ENCODE results near the gene AP5M1. TPM values are rescaled to one million over a fixed set of nuclear protein-coding genes. Genes with fewer than 3 reads are reported as not detected.
"Not testable (repeated sequence)": the region's sequence is repeated elsewhere in the genome, so short reads cannot be mapped to it uniquely, and the experiment has no call there.

Gene AP5M1
- total RNA-seq, 2 experiments from 2014 or later, result 38.5 to 49.6 TPM

- Mint-ChIP-seq H3K27me3 (peaks cover 1% of the 10 kb centered on the region), H3K27ac (no peak overlapping the region), H3K36me3 (no peaks in the 10 kb centered on the region), H3K4me3 (no peak overlapping the region), H3K9me3 (ENCODE audit: low read depth) (no peaks in the 10 kb centered on the region), H3K4me1 (no peaks in the 10 kb centered on the region)
- CTCF ChIA-PET, result interaction anchor here (1.3 kb wide), 1 partner anchor 18 kb away, joined by 4 read pairs; no protein-coding TSS in a partner anchor
- no peak for ATAC-seq
- no peak for DNase-seq
Observed at GRCh38 chr14:57299511-57299910, 30.7 kb downstream of the AP5M1 start.

GRCh38 chr14:57302883-57303282, 34.1 kb downstream of the AP5M1 start:
- Mint-ChIP-seq H3K27me3 (peaks cover 24% of the 10 kb centered on the region), H3K36me3 (no peaks in the 10 kb centered on the region), H3K4me3 (no peak overlapping the region), H3K27ac (no peak overlapping the region), H3K4me1 (no peaks in the 10 kb centered on the region), H3K9me3 (ENCODE audit: low read depth) (no peaks in the 10 kb centered on the region)
- DNase-seq (no peak), ATAC-seq (no peak)
- CTCF ChIA-PET, result no interaction called here

- Mint-ChIP-seq H3K27ac (no peak overlapping the region), H3K36me3 (peaks cover 7% of the 10 kb centered on the region), H3K4me3 (no peak overlapping the region), H3K9me3 (ENCODE audit: low read depth) (peaks cover 3% of the 10 kb centered on the region), H3K27me3 (peaks cover 8% of the 10 kb centered on the region), H3K4me1 (peaks cover 4% of the 10 kb centered on the region)
- no peak for DNase-seq
- ATAC-seq, result no peak
- CTCF ChIA-PET, result no interaction called here
Observed at GRCh38 chr14:57314396-57315089, 45.8 kb downstream of the AP5M1 start.

DNA sequence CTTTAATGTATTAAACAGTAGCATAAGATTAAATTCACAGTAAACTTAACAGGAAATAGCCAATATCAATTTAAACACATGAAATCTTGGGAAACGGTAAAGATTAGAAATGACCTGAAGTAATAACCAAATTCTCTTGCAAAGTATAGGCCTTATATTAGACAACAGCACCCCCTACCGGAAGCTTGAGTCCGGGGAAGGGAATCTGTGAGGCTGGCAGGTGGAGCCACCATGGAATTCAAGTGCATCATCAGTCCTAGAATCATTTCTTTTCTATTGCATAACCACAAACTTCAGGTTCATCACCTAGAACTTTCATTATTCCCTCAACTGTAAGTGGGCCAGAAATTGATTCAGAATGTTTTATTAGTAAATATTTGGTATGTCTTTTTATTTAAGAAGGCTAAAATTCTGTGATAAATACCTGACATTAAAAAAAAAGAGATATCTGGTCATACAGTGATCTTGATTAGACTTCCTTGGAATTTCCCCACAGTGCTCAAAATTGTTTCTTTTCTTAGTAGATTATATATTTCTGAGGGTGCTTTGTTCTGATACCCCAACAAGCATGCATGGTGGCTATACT, 48.6 kb downstream of the AP5M1 start:
- H3K36me3 Mint-ChIP-seq, result peaks cover 7% of the 10 kb centered on the region
- DNase-seq, result peak; percentile 78
- peaks cover 3% of the 10 kb centered on the region for H3K9me3 Mint-ChIP-seq (ENCODE audit: low read depth)
- H3K27me3 Mint-ChIP-seq, result peaks cover 11% of the 10 kb centered on the region
- ATAC-seq, result peak; percentile 42
- no peak overlapping the region for H3K4me3 Mint-ChIP-seq
- no peak overlapping the region for H3K27ac Mint-ChIP-seq
- CTCF ChIA-PET, result interaction anchor here (0.7 to 1.8 kb wide), 5 partner anchors 16 to 827 kb away, joined by 3 to 5 read pairs (median 4); no protein-coding TSS in a partner anchor
- peaks cover 4% of the 10 kb centered on the region for H3K4me1 Mint-ChIP-seq

DNA sequence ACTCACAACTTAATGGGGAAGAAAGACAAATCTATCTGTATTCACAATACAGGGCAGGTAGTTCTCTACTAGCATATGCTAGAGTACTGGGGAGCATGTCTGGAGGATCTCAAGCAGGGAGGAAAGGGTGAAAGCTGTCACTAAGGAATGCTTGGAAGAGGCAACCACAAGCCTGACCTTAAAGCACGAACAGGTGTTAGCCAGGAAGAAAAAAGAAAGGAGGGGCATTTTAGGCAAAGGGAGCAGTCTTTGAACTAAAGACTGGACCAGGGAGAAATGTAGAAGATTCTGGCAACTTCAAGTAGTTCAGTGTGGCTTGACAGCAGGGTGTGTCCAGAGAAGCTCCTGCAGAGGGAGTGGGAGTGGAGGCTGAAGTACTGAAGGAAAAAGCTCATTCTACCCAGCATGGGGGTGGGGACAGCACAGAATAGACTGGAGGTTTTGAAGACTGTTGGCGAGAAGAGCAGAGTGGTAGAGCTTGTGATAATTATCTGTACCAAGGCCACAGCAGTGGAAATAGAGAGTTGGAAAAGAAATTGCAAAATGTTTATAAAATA, 50.9 kb downstream of the AP5M1 start:
- CTCF ChIA-PET, result no interaction called here
- ATAC-seq, result no peak
- peaks cover 16% of the 10 kb centered on the region for H3K27me3 Mint-ChIP-seq

DNA sequence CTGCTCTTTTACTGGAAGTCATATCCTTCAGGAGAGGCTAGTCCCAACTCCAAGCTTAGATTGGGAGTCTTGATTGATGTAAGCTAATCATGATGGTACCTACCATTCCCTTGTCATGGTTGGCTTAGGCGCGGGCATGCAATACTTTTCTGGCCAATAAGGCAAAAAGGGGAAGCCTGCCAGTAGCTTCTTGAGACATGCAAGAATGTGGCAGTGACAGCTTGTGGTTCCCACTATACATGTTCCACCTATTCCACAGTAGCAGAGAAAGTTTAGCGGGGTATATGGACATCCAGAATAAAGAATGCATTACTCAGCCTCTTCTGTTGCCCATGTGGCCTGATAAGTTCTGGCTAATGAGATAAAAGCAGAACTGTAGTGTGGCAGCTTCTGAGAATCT, 55.0 kb downstream of the AP5M1 start:
- ATAC-seq (no peak), DNase-seq (no peak)
- Mint-ChIP-seq H3K27ac (no peak overlapping the region), H3K4me3 (no peak overlapping the region), H3K27me3 (peaks cover 11% of the 10 kb centered on the region), H3K4me1 (no peaks in the 10 kb centered on the region), H3K9me3 (ENCODE audit: low read depth) (no peaks in the 10 kb centered on the region), H3K36me3 (no peaks in the 10 kb centered on the region)
- CTCF ChIA-PET, result no interaction called here

More for the DNA sequence above, 50.9 kb downstream of the AP5M1 start:
- Mint-ChIP-seq H3K4me1 (no peaks in the 10 kb centered on the region), H3K27ac (no peak overlapping the region), H3K36me3 (peaks cover under 1% of the 10 kb centered on the region), H3K4me3 (no peak overlapping the region), H3K9me3 (ENCODE audit: low read depth) (no peaks in the 10 kb centered on the region)
- no peak for DNase-seq

- DNase-seq (no peak), ATAC-seq (no peak)
- Mint-ChIP-seq H3K4me1 (no peaks in the 10 kb centered on the region), H3K27me3 (peaks cover 11% of the 10 kb centered on the region), H3K4me3 (no peak overlapping the region), H3K36me3 (no peaks in the 10 kb centered on the region), H3K9me3 (ENCODE audit: low read depth) (no peaks in the 10 kb centered on the region), H3K27ac (no peak overlapping the region)
- CTCF ChIA-PET, result no interaction called here
Observed at GRCh38 chr14:57326253-57326652, 57.5 kb downstream of the AP5M1 start.

GRCh38 chr14:57329833-57330232, 61.1 kb downstream of the AP5M1 start:
- no peaks in the 10 kb centered on the region for H3K27me3 Mint-ChIP-seq
- CTCF ChIA-PET, result no interaction called here
- DNase-seq (no peak), ATAC-seq (no peak)
- H3K9me3 Mint-ChIP-seq (ENCODE audit: low read depth), result no peaks in the 10 kb centered on the region
- H3K36me3 Mint-ChIP-seq, result peaks cover 2% of the 10 kb centered on the region
- H3K4me3 Mint-ChIP-seq, result no peak overlapping the region
- H3K27ac Mint-ChIP-seq, result no peak overlapping the region
- no peaks in the 10 kb centered on the region for H3K4me1 Mint-ChIP-seq

- ATAC-seq; H3K36me3 Mint-ChIP-seq; H3K27ac Mint-ChIP-seq; H3K4me3 Mint-ChIP-seq; H3K4me1 Mint-ChIP-seq; H3K27me3 Mint-ChIP-seq; H3K9me3 Mint-ChIP-seq (ENCODE audit: low read depth); CTCF ChIA-PET; DNase-seq: not testable (repeated sequence)
Observed at GRCh38 chr14:57332475-57332874, 63.7 kb downstream of the AP5M1 start.

DNA sequence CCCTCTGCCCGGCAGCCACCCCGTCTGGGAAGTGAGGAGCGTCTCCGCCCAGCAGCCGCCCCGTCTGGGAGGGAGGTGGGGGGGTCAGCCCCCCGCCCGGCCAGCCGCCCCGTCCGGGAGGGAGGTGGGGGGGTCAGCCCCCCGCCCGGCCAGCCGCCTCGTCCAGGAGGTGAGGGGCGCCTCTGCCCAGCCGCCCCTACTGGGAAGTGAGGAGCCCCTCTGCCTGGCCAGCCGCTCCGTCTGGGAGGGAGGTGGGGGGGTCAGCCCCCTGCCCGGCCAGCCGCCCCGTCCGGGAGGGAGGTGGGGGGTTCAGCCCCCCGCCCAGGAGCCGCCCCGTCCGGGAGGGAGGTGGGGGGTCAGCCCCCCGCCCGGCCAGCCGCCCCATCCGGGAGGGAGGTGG, 65.0 kb downstream of the AP5M1 start:
- H3K27ac Mint-ChIP-seq; DNase-seq; H3K4me1 Mint-ChIP-seq; H3K4me3 Mint-ChIP-seq; H3K9me3 Mint-ChIP-seq (ENCODE audit: low read depth); H3K36me3 Mint-ChIP-seq; CTCF ChIA-PET; ATAC-seq; H3K27me3 Mint-ChIP-seq: not testable (repeated sequence)

DNA sequence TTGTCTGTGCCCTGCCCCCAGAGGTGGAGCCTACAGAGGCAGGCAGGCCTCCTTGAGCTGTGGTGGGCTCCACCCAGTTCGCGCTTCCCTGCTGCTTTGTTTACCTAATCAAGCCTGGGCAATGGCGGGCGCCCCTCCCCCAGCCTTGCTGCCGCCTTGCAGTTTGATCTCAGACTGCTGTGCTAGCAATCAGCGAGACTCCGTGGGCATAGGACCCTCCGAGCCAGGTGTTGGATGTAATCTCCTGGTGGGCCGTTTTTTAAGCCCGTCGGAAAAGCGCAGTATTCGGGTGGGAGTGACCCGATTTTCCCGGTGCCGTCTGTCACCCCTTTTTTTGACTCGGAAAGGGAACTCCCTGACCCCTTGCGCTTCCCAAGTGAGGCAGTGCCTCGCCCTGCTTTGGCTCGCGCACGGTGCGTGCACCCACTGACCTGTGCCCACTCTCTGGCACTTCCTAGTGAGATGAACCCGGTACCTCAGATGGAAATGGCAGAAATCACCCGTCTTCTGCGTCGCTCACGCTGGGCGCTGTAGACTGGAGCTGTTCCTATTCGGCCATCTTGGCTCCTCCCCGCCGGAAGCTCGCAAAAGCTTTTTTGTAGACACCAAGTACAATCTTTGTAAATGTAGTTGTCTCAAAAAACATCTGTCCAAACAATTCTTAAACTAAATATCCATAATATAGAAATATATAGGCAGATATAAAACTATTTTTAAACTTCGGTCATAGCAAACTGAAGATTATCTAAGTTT, 75.0 kb downstream of the AP5M1 start:
- ATAC-seq; H3K36me3 Mint-ChIP-seq; H3K27ac Mint-ChIP-seq; H3K4me1 Mint-ChIP-seq; H3K4me3 Mint-ChIP-seq; H3K9me3 Mint-ChIP-seq (ENCODE audit: low read depth); CTCF ChIA-PET; DNase-seq: not testable (repeated sequence)
- peaks cover 13% of the 10 kb centered on the region for H3K27me3 Mint-ChIP-seq

GRCh38 chr14:57345106-57345505, 76.3 kb downstream of the AP5M1 start:
- CTCF ChIA-PET, result no interaction called here

DNA sequence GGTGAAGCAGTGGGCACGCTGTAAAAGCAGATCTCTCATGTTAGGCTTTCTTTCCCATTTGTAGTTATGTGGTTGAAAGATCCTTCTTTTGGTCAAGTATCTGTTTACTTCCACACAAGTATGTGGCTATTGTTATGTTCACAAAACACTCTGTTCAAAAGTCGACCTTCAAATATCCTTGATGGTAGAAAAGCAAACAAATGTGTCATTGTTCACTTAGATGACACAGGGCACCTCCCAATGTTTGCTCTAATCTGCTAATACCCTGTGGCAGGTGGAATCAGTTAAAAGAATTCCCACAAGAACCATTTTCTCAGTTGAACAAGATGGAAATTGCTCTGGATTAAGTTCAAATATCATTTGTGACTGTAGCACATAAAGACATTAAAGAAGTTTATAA, 78.0 kb downstream of the AP5M1 start:
- CTCF ChIA-PET, result no interaction called here
- H3K27ac Mint-ChIP-seq, result no peak overlapping the region
- peaks cover 21% of the 10 kb centered on the region for H3K27me3 Mint-ChIP-seq
- H3K9me3 Mint-ChIP-seq (ENCODE audit: low read depth), result no peaks in the 10 kb centered on the region
- no peaks in the 10 kb centered on the region for H3K36me3 Mint-ChIP-seq
- ATAC-seq (no peak), DNase-seq (no peak)
- no peaks in the 10 kb centered on the region for H3K4me1 Mint-ChIP-seq
- no peak overlapping the region for H3K4me3 Mint-ChIP-seq

More at GRCh38 chr14:57345106-57345505, 76.3 kb downstream of the AP5M1 start:
- Mint-ChIP-seq H3K4me3 (no peak overlapping the region), H3K27ac (no peak overlapping the region), H3K9me3 (ENCODE audit: low read depth) (no peaks in the 10 kb centered on the region), H3K4me1 (no peaks in the 10 kb centered on the region), H3K27me3 (peaks cover 21% of the 10 kb centered on the region), H3K36me3 (no peaks in the 10 kb centered on the region)
- no peak for DNase-seq
- ATAC-seq, result no peak
